ENCODE results near the gene VWA8. TPM values are rescaled to one million over a fixed set of nuclear protein-coding genes. Genes with fewer than 3 reads are reported as not detected.
A peak's percentile ranks its signal among the peaks of the same experiment; 100 is the strongest.

VWA8 gene
- polyA plus RNA-seq, 3 donors = 2.0 to 4.4 (median 3.4) TPM

GRCh38 chr13:41645331-41645730 lies 315.6 kb downstream of the VWA8 start:
- TF ChIP-seq CTCF (IDR thresholded peaks at IDR 0.05) = no peak
- Histone ChIP-seq H3K4me1 (ENCODE audit: control insufficient read depth in 1 of 2, insufficient read depth in 2 of 2, low read length in 2 of 2) (peaks cover 9 to 17% of the 10 kb centered on the region in 2 donors), H3K4me2 (replicated peaks; ENCODE audit: extremely low read depth, low read length, poor library complexity, severe bottlenecking) (peak overlapping the region; percentile 35), H4K20me1 (ENCODE audit: insufficient read depth, low read length) (no peaks in the 10 kb centered on the region), H3K27ac (ENCODE audit: low read depth in 1 of 2, low read length in 2 of 2) (peak overlapping the region in 1 of 2 donors; percentile 7), H3K9ac (ENCODE audit: insufficient read depth, low read length, poor library complexity, severe bottlenecking) (no peak overlapping the region), H3K36me3 (replicated peaks in 1 of 2; ENCODE audit: control insufficient read depth in 1 of 2, insufficient read depth in 2 of 2, low read length in 2 of 2) (no peaks in the 10 kb centered on the region), H3K4me3 (replicated peaks in 1 of 3; ENCODE audit: low read depth in 2 of 3, low read length in 3 of 3) (no peak overlapping the region), H3K9me3 (replicated peaks in 1 of 2; ENCODE audit: control insufficient read depth in 1 of 2, insufficient read depth in 1 of 2, low read length in 2 of 2) (no peaks in the 10 kb centered on the region), H3K27me3 (ENCODE audit: control insufficient read depth in 2 of 2, insufficient read depth in 2 of 2, low read length in 2 of 2) (no peaks in the 10 kb centered on the region), H3K79me2 (ENCODE audit: insufficient read depth, low read length) (no peaks in the 10 kb centered on the region), H2AFZ (ENCODE audit: insufficient read depth, low read depth, low read length, poor library complexity, severe bottlenecking) (no peak overlapping the region)
- no peak overlapping the region for H3K4me3 Mint-ChIP-seq
- no peaks in the 10 kb centered on the region for H3K9me3 Mint-ChIP-seq
- peak; percentile 51 to 67 (median 54) for DNase-seq
- peaks cover 0 to 2% (median 0%) of the 10 kb centered on the region in 3 donors for H3K27me3 Mint-ChIP-seq (ENCODE audit: low read depth in 3 of 3)
- H3K36me3 Mint-ChIP-seq = peaks cover 0 to 1% of the 10 kb centered on the region in 2 donors
- 17% methylated on average over 1 of the region's 4 CpGs for WGBS (ENCODE audit: insufficient coverage)
- H3K27ac Mint-ChIP-seq = peak overlapping the region in 4 of 7 donors; percentile 6 to 88 (median 62)
- peaks cover 13% of the 10 kb centered on the region for H3K4me1 Mint-ChIP-seq
- intact Hi-C loops (cut with micrococcal nuclease) = loop anchor here in 1 of 2 donors (5.0 kb wide), 1 partner anchor 178 kb away; no protein-coding TSS in a partner anchor

DNA sequence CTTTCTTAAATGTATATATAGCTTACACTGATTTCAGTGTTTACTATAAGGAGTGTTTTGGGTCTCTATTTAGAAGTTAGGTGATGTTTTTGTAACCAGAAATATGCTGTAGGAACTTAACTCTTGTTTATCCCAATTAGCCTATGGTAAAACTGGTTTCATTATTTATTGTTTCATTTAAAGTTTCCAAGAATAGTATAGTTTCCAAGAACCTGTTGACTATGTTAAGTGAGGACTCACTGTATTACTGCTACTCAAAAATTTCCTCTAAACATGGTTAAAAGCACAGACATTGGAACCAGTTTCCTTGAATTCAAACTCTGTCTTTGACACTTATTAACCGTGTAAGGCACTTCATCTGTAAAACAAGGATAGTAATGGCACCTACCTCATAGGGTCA lies 316.2 kb downstream of the VWA8 start:
- Histone ChIP-seq H3K4me2 (replicated peaks; ENCODE audit: extremely low read depth, low read length, poor library complexity, severe bottlenecking) (no peak overlapping the region), H3K27ac (ENCODE audit: low read depth in 1 of 2, low read length in 2 of 2) (peak overlapping the region in 1 of 2 donors; percentile 7), H3K9me3 (replicated peaks in 1 of 2; ENCODE audit: control insufficient read depth in 1 of 2, insufficient read depth in 1 of 2, low read length in 2 of 2) (no peaks in the 10 kb centered on the region), H3K36me3 (replicated peaks in 1 of 2; ENCODE audit: control insufficient read depth in 1 of 2, insufficient read depth in 2 of 2, low read length in 2 of 2) (no peaks in the 10 kb centered on the region), H2AFZ (ENCODE audit: insufficient read depth, low read depth, low read length, poor library complexity, severe bottlenecking) (no peak overlapping the region), H3K79me2 (ENCODE audit: insufficient read depth, low read length) (no peaks in the 10 kb centered on the region), H3K9ac (ENCODE audit: insufficient read depth, low read length, poor library complexity, severe bottlenecking) (no peak overlapping the region), H3K4me1 (ENCODE audit: control insufficient read depth in 1 of 2, insufficient read depth in 2 of 2, low read length in 2 of 2) (peaks cover 9 to 16% of the 10 kb centered on the region in 2 donors), H4K20me1 (ENCODE audit: insufficient read depth, low read length) (no peaks in the 10 kb centered on the region), H3K27me3 (ENCODE audit: control insufficient read depth in 2 of 2, insufficient read depth in 2 of 2, low read length in 2 of 2) (no peaks in the 10 kb centered on the region), H3K4me3 (replicated peaks in 1 of 3; ENCODE audit: low read depth in 2 of 3, low read length in 3 of 3) (no peak overlapping the region)
- no peak for DNase-seq
- peak overlapping the region in 1 of 7 donors; percentile 19 for H3K27ac Mint-ChIP-seq
- no peak for TF ChIP-seq CTCF (IDR thresholded peaks at IDR 0.05)
- peaks cover 0 to 2% (median 0%) of the 10 kb centered on the region in 3 donors for H3K27me3 Mint-ChIP-seq (ENCODE audit: low read depth in 3 of 3)
- peaks cover 17% of the 10 kb centered on the region for H3K4me1 Mint-ChIP-seq
- intact Hi-C loops (cut with micrococcal nuclease) = loop anchor here in 1 of 2 donors (5.0 kb wide), 2 partner anchors 57 to 177 kb away; no protein-coding TSS in a partner anchor
- no CpG with 5 or more reads among the region's 1 CpG for WGBS (ENCODE audit: insufficient coverage)
- H3K9me3 Mint-ChIP-seq = no peaks in the 10 kb centered on the region
- no peak overlapping the region for H3K4me3 Mint-ChIP-seq
- H3K36me3 Mint-ChIP-seq = peaks cover 0 to 1% of the 10 kb centered on the region in 2 donors
